Activated naive CD4-positive, alpha-beta T cell treated with anti-CD3 and anti-CD28 coated beads for 36 hours (primary cell): ENCODE results near the gene IL9R. TPM values are rescaled to one million over a fixed set of nuclear protein-coding genes. Genes with fewer than 3 reads are reported as not detected.
"Not testable (repeated sequence)": the region's sequence is repeated elsewhere in the genome, so short reads cannot be mapped to it uniquely, and the experiment has no call there.

Source experiments
- CTCF ChIA-PET: fragments of 350-600 bp; sonication (Branson Sonifier 250); formaldehyde crosslinking; loops from one replicate; lab custom pipeline; 2021; ENCODE audit warnings: antibody characterized with exemption; lab: Charles Lee
- DNase-seq: peaks from one replicate; pipeline ENCODE4 v3.0.0-alpha.2; 2020
- H3K27ac Mint-ChIP-seq: one replicate; pipeline ENCODE4 v1.8.0; 2021; ENCODE audit warnings: mild to moderate bottlenecking, mixed read lengths
- H3K27me3 Mint-ChIP-seq: one replicate; pipeline ENCODE4 v1.8.0; 2021; ENCODE audit warnings: low read depth, mixed read lengths
- H3K36me3 Mint-ChIP-seq: one replicate; pipeline ENCODE4 v1.8.0; 2021; ENCODE audit warnings: low read depth, mixed read lengths
- H3K4me1 Mint-ChIP-seq: one replicate; pipeline ENCODE4 v1.8.0; 2021; ENCODE audit warnings: low read depth, mixed read lengths
- H3K4me3 Mint-ChIP-seq: one replicate; pipeline ENCODE4 v1.8.0; 2021; ENCODE audit warnings: mild to moderate bottlenecking, moderate library complexity, mixed read lengths
- H3K9me3 Mint-ChIP-seq: one replicate; pipeline ENCODE4 v1.8.0; 2021; ENCODE audit warnings: mixed read lengths
- intact Hi-C: fragments of 100-400 bp; cut with micrococcal nuclease; formaldehyde crosslinking; loops from one replicate; pipeline ENCODE4 v1.15.1; 2023
- total RNA-seq, 2 experiments: library from RNA; stranded (reverse); gene quantifications; one replicate each; pipeline ENCODE4 v1.2.3, GENCODE V29; 2021

IL9R gene
- total RNA-seq, 2 experiments from 2014 or later: 1.0 to 1.5 TPM

- Mint-ChIP-seq H3K4me3 (no peak overlapping the region), H3K36me3 (no peaks in the 10 kb centered on the region), H3K9me3 (no peaks in the 10 kb centered on the region), H3K27ac (no peak overlapping the region), H3K27me3 (no peaks in the 10 kb centered on the region), H3K4me1 (peaks cover 13% of the 10 kb centered on the region)
- CTCF ChIA-PET: no interaction called here
- no peak for DNase-seq
- intact Hi-C loops: no loop called here
These were observed 2.9 kb downstream of the IL9R start for GRCh38 chrX:156000361-156000926.

DNA sequence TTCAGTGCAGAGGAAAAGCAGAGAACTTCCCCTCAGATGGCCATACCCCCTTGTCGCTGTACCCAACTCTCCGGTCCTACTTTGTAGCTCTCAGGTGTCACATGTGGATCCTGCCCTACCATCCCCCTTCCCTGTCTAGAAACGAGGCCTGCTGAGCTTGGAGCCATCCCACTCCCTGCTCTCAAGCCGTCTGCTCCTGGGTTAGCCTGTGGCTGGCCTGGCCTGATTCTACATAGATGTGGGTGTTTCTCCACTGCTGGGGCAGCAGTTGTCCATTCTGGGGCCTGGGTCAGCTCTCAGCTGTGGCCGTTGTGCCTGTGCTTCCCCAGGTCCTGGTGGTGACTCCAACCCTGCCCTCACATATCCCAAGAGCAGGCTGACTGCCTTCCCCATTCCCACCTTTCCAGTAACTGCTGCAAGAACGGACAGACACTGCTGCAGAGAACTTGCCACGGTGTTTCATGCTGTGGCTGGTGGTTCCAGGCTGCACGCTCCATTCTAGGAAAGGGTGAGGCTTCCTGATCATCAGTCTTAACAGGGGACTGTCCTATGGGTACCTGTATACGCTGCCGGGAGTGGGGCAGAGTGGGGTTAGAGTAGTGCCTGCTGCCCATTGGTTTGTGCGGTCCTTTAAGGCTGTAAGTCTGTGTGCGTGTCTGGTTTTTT is 3.6 kb downstream of the IL9R start:
- DNase-seq: no peak
- Mint-ChIP-seq H3K27ac (no peak overlapping the region), H3K9me3 (no peaks in the 10 kb centered on the region), H3K4me1 (peaks cover 13% of the 10 kb centered on the region), H3K27me3 (no peaks in the 10 kb centered on the region), H3K36me3 (no peaks in the 10 kb centered on the region), H3K4me3 (no peak overlapping the region)
- intact Hi-C loops: no loop called here
- CTCF ChIA-PET: no interaction called here

- H3K27me3 Mint-ChIP-seq: no peaks in the 10 kb centered on the region
- intact Hi-C loops: no loop called here
- CTCF ChIA-PET: no interaction called here
- peaks cover 13% of the 10 kb centered on the region for H3K4me1 Mint-ChIP-seq
- no peak overlapping the region for H3K4me3 Mint-ChIP-seq
- H3K27ac Mint-ChIP-seq: no peak overlapping the region
- H3K9me3 Mint-ChIP-seq: no peaks in the 10 kb centered on the region
- no peaks in the 10 kb centered on the region for H3K36me3 Mint-ChIP-seq
- no peak for DNase-seq
These were observed 4.1 kb downstream of the IL9R start for GRCh38 chrX:156001667-156002021.

- H3K4me1 Mint-ChIP-seq: peaks cover 9% of the 10 kb centered on the region
- no peak overlapping the region for H3K4me3 Mint-ChIP-seq
- intact Hi-C loops: no loop called here
- no peak for DNase-seq
- no peaks in the 10 kb centered on the region for H3K27me3 Mint-ChIP-seq
- H3K36me3 Mint-ChIP-seq: no peaks in the 10 kb centered on the region
- H3K9me3 Mint-ChIP-seq: no peaks in the 10 kb centered on the region
- CTCF ChIA-PET: no interaction called here
- no peak overlapping the region for H3K27ac Mint-ChIP-seq
These were observed 5.0 kb downstream of the IL9R start for GRCh38 chrX:156002507-156002906.

- Mint-ChIP-seq H3K4me1 (peaks cover 5% of the 10 kb centered on the region), H3K9me3 (no peaks in the 10 kb centered on the region), H3K27ac (no peak overlapping the region), H3K4me3 (no peak overlapping the region), H3K27me3 (no peaks in the 10 kb centered on the region), H3K36me3 (no peaks in the 10 kb centered on the region)
- no peak for DNase-seq
- intact Hi-C loops: no loop called here
- CTCF ChIA-PET: no interaction called here
These were observed 6.1 kb downstream of the IL9R start for GRCh38 chrX:156003486-156004185.

DNA sequence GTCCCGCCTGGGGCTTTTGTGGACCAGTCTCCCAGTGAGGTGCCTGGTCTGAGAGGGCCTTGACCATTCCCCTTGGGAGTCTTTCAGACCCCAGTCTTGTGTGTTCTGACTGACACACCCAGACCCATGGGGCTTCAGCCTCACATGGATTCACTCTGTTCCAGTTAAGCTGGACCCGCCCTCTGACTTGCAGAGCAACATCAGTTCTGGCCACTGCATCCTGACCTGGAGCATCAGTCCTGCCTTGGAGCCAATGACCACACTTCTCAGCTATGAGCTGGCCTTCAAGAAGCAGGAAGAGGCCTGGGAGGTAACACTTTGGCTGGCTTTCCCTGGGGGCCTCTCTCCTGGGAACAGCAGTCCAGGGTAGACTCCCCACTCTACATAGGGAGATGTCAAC is 6.8 kb downstream of the IL9R start:
- no peak overlapping the region for H3K4me3 Mint-ChIP-seq
- DNase-seq: no peak
- intact Hi-C loops: no loop called here
- peaks cover 5% of the 10 kb centered on the region for H3K4me1 Mint-ChIP-seq
- no peaks in the 10 kb centered on the region for H3K36me3 Mint-ChIP-seq
- no peaks in the 10 kb centered on the region for H3K27me3 Mint-ChIP-seq
- H3K9me3 Mint-ChIP-seq: no peaks in the 10 kb centered on the region
- H3K27ac Mint-ChIP-seq: no peak overlapping the region
- CTCF ChIA-PET: no interaction called here

GRCh38 chrX:156004740-156005139 is 7.2 kb downstream of the IL9R start:
- H3K27ac Mint-ChIP-seq: no peak overlapping the region
- intact Hi-C loops: no loop called here
- no peaks in the 10 kb centered on the region for H3K27me3 Mint-ChIP-seq
- DNase-seq: no peak
- H3K36me3 Mint-ChIP-seq: no peaks in the 10 kb centered on the region
- CTCF ChIA-PET: no interaction called here
- peaks cover 5% of the 10 kb centered on the region for H3K4me1 Mint-ChIP-seq
- H3K9me3 Mint-ChIP-seq: no peaks in the 10 kb centered on the region
- no peak overlapping the region for H3K4me3 Mint-ChIP-seq

DNA sequence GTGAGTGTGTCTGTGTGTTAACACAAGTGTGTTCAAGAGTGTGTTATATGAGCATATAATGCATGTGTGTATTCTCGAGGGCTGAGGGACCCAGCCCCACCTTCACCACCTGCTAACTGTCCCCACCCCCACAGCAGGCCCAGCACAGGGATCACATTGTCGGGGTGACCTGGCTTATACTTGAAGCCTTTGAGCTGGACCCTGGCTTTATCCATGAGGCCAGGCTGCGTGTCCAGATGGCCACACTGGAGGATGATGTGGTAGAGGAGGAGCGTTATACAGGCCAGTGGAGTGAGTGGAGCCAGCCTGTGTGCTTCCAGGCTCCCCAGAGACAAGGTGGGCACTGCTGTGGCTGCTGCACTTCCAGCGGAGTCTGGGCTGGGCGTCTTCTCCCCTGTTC is 7.6 kb downstream of the IL9R start:
- Mint-ChIP-seq H3K4me1 (peaks cover 5% of the 10 kb centered on the region), H3K27me3 (no peaks in the 10 kb centered on the region), H3K9me3 (no peaks in the 10 kb centered on the region), H3K27ac (no peak overlapping the region), H3K36me3 (no peaks in the 10 kb centered on the region), H3K4me3 (no peak overlapping the region)
- DNase-seq: no peak
- CTCF ChIA-PET: no interaction called here
- intact Hi-C loops: no loop called here

DNA sequence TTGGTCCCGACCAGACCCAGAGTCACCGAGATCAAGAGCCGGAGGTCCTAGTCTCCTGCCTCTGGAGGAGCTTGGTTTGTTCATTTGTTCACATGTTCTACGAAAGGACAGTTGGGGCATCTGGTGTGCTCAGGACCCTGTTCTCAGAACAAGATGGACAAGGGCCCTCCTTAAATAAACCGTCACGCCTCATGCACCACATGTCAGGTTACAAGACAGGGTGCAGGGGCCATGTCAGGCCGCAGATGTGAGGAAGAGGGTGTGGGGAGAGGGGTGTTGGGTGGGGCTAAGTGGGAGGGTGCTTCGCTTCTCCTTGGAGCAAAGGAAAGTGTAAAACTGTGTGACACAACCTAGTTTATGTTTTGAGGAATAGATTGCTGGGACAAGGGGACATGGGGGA is 9.0 kb downstream of the IL9R start:
- DNase-seq, H3K27me3 Mint-ChIP-seq, intact Hi-C loops, H3K9me3 Mint-ChIP-seq, H3K36me3 Mint-ChIP-seq, CTCF ChIA-PET, H3K4me1 Mint-ChIP-seq, H3K4me3 Mint-ChIP-seq, H3K27ac Mint-ChIP-seq: not testable (repeated sequence)

DNA sequence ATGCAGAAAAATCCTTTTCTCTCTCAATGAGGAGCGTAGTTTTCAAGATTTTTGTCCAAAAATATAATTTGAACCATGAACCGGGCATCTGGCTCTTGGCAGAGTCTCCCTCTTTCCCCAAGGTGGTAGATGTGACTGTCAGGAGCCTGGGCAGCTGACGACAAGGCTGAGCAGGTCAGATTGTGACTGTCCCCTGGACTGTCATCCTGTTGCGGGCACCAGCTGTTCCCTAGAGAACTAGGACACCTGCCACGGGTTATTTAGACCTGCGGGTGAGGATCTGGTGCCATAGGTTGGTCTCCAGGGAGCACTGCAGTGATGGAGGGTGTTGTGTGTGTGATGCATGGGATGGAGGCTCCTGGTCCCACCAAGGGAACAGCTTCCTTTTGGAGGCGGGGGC is 10.9 kb downstream of the IL9R start:
- DNase-seq, H3K27me3 Mint-ChIP-seq, CTCF ChIA-PET, H3K27ac Mint-ChIP-seq, intact Hi-C loops, H3K4me1 Mint-ChIP-seq, H3K9me3 Mint-ChIP-seq, H3K4me3 Mint-ChIP-seq, H3K36me3 Mint-ChIP-seq: not testable (repeated sequence)

GRCh38 chrX:156008915-156009314 is 11.4 kb downstream of the IL9R start:
- intact Hi-C loops: no loop called here
- no peaks in the 10 kb centered on the region for H3K27me3 Mint-ChIP-seq
- CTCF ChIA-PET: no interaction called here
- H3K4me1 Mint-ChIP-seq: no peaks in the 10 kb centered on the region
- no peak for DNase-seq
- no peak overlapping the region for H3K4me3 Mint-ChIP-seq
- H3K9me3 Mint-ChIP-seq: no peaks in the 10 kb centered on the region
- no peaks in the 10 kb centered on the region for H3K36me3 Mint-ChIP-seq
- no peak overlapping the region for H3K27ac Mint-ChIP-seq

- H3K36me3 Mint-ChIP-seq, H3K4me3 Mint-ChIP-seq, H3K4me1 Mint-ChIP-seq: not testable (repeated sequence)
These were observed 12.2 kb downstream of the IL9R start for GRCh38 chrX:156009691-156010090.

GRCh38 chrX:156013286-156013953 is 15.9 kb downstream of the IL9R start:
- H3K27ac Mint-ChIP-seq, H3K27me3 Mint-ChIP-seq, DNase-seq, intact Hi-C loops, H3K4me1 Mint-ChIP-seq, H3K4me3 Mint-ChIP-seq, H3K9me3 Mint-ChIP-seq, CTCF ChIA-PET, H3K36me3 Mint-ChIP-seq: not testable (repeated sequence)

More at GRCh38 chrX:156009691-156010090, 12.2 kb downstream of the IL9R start:
- DNase-seq, H3K27me3 Mint-ChIP-seq, H3K9me3 Mint-ChIP-seq, intact Hi-C loops, CTCF ChIA-PET, H3K27ac Mint-ChIP-seq: not testable (repeated sequence)
